ENCODE data around the gene NAA50.

DNA sequence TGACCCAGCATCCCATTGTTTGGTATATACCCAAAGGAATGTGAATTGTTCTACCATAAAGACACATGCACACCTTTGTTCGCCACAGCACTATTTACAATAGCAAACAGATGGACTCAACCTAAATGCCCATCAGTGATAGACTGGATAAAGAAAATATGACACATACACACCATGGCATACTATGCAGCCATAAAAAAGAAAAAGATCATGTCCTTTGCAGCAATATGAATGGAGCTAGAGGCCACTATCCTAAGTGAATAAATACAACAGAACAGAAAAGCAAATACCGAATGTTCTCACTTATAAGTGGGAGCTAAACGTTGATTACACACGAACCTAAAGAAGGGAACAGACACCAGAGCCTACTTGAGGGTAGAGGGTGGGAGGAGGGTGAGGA is 38.2 kb downstream of the NAA50 start:
- TF ChIP-seq POLR2A (IDR thresholded peaks at IDR 0.05) = no peak
- TF ChIP-seq, protein P1, sequence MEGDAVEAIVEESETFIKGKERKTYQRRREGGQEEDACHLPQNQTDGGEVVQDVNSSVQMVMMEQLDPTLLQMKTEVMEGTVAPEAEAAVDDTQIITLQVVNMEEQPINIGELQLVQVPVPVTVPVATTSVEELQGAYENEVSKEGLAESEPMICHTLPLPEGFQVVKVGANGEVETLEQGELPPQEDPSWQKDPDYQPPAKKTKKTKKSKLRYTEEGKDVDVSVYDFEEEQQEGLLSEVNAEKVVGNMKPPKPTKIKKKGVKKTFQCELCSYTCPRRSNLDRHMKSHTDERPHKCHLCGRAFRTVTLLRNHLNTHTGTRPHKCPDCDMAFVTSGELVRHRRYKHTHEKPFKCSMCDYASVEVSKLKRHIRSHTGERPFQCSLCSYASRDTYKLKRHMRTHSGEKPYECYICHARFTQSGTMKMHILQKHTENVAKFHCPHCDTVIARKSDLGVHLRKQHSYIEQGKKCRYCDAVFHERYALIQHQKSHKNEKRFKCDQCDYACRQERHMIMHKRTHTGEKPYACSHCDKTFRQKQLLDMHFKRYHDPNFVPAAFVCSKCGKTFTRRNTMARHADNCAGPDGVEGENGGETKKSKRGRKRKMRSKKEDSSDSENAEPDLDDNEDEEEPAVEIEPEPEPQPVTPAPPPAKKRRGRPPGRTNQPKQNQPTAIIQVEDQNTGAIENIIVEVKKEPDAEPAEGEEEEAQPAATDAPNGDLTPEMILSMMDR (IDR thresholded peaks at IDR 0.05) = no peak
